Mucosa of descending colon (tissue), 3 donors: ENCODE results near the gene PHAF1. TPM values are rescaled to one million over a fixed set of nuclear protein-coding genes. Genes with fewer than 3 reads are reported as not detected.

Experiments used
- ATAC-seq: fragments of 200-7000 bp; cut with Tn5 transposase; one replicate; pipeline ENCODE4 v1.9.1; 2020; ENCODE audit warnings: mild to moderate bottlenecking, moderate library complexity
- DNase-seq, 3 donors: peaks; one replicate each; pipeline ENCODE4 v3.0.0-alpha.2; 2020
- H3K36me3 ChIP-seq: fragments of 200-600 bp; one replicate; pipeline ENCODE4 v1.8.0; 2021; ENCODE audit warnings: low read depth, mild to moderate bottlenecking
- H3K4me1 ChIP-seq: fragments of 200-600 bp; one replicate; pipeline ENCODE4 v1.8.0; 2021; ENCODE audit warnings: low read depth, mild to moderate bottlenecking
- H3K4me3 ChIP-seq: fragments of 200-600 bp; one replicate; pipeline ENCODE4 v1.8.0; 2021; ENCODE audit warnings: mild to moderate bottlenecking
- H3K9me3 ChIP-seq: fragments of 200-600 bp; one replicate; pipeline ENCODE4 v1.8.0; 2021; ENCODE audit warnings: mild to moderate bottlenecking
- intact Hi-C, 2 donors: fragments of 100-400 bp; cut with DNase I in 1 of 2; cut with micrococcal nuclease in 1 of 2; formaldehyde crosslinking; loops; one replicate each; pipeline versions ENCODE4 v1.11.0 to v1.11.1; 2022; cut with DNase I, micrococcal nuclease
- total RNA-seq, 3 donors: library from RNA; stranded (reverse); fragmentation: NEBNext Ultra II Directional in 2 of 3; extraction: Animal tissue kit (Norgen Biotek cat#: 25700) in 2 of 3; gene quantifications; one replicate each; pipeline versions ENCODE4 v1.2.1 to v1.2.4, GENCODE V29; 2021 to 2023
- TF ChIP-seq, protein P1 (sequence below): fragments of 200-600 bp; IDR thresholded peaks from one replicate; pipeline ENCODE4 v1.8.0; 2022; ENCODE audit warnings: antibody characterized with exemption, mild to moderate bottlenecking
- donor health status: DM: no; HTN: no; CAD: no; lungs with moderate emphysema.
- donor health status: DM: no; HTN: no; CAD: no.
- donor health status: DM: no; HTN: yes; CAD: no.

PHAF1 gene
- total RNA-seq, 3 donors from 2014 or later, result 13.3 to 15.7 (median 13.6) TPM

DNA sequence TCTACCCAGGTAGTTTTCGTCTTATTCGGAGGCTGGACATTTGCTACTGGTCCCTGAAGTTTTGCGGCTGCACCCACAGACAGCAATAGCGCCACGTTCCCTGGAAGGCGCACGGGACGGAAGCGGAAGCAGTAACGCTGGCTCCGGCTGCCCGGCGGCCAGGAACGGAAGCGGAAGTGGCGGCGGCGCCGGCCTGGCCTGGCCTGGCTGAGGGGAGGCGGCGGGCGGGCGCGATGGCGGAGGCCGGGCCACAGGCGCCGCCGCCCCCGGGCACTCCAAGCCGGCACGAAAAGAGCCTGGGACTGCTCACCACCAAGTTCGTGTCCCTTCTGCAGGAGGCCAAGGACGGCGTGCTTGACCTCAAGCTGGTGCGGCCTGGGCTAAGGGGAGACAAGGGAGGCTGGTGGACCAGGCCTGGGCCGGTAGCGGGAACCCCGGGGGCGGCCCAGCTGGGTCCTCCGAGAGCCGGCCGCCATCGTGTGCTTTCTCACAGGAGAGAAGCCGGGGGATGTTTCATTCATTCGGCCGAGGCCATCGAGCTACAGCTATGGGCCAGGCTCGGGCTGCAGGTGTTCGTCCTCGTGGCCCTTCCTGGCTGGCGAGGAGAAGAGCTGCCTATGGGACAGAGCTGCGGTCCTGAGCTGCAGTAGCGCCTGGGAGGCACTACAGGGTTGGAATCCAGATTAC is 82.4 kb downstream of the PHAF1 start, which contains the start of gene E2F4:
TSS of gene E2F4 (plus strand) at position 161 of the 687 bp plus-strand sequence. CDS start at position 234, 73 bp downstream.
- ATAC-seq, result peak; percentile 97
- Histone ChIP-seq H3K4me1 (peaks cover 24% of the 10 kb centered on the region), H3K36me3 (peaks cover 8% of the 10 kb centered on the region), H3K9me3 (no peaks in the 10 kb centered on the region), H3K4me3 (peak within 1 kb of the TSS; percentile 93)
- intact Hi-C loops, result no loop called here
- peak; percentile 91 to 94 (median 94) for DNase-seq
- TF ChIP-seq, protein P1, sequence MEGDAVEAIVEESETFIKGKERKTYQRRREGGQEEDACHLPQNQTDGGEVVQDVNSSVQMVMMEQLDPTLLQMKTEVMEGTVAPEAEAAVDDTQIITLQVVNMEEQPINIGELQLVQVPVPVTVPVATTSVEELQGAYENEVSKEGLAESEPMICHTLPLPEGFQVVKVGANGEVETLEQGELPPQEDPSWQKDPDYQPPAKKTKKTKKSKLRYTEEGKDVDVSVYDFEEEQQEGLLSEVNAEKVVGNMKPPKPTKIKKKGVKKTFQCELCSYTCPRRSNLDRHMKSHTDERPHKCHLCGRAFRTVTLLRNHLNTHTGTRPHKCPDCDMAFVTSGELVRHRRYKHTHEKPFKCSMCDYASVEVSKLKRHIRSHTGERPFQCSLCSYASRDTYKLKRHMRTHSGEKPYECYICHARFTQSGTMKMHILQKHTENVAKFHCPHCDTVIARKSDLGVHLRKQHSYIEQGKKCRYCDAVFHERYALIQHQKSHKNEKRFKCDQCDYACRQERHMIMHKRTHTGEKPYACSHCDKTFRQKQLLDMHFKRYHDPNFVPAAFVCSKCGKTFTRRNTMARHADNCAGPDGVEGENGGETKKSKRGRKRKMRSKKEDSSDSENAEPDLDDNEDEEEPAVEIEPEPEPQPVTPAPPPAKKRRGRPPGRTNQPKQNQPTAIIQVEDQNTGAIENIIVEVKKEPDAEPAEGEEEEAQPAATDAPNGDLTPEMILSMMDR, result no peak

DNA sequence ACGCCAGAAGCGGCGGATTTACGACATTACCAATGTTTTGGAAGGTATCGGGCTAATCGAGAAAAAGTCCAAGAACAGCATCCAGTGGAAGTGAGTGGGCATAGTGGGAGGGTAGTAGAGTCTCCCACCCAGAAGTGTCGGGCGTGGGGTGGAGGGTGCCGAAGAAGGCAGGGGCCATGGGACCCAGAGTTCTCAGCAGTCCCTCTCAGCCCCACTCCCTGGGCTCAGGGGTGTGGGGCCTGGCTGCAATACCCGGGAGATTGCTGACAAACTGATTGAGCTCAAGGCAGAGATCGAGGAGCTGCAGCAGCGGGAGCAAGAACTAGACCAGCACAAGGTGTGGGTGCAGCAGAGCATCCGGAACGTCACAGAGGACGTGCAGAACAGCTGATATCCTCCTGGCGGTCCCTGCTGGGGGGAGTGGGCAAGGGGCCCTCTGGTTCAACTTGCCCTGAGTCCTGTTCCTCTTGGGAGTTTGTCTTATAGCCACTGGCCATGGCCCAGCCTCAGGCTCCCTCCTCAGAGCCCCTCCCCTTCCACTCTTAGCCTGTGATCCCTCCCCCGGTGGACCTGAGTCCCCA is 83.1 kb downstream of the PHAF1 start:
- no peak for DNase-seq
- Histone ChIP-seq H3K9me3 (no peaks in the 10 kb centered on the region), H3K36me3 (peaks cover 14% of the 10 kb centered on the region), H3K4me3 (peak overlapping the region; percentile 93), H3K4me1 (peaks cover 27% of the 10 kb centered on the region)
- ATAC-seq, result no peak
- intact Hi-C loops, result no loop called here
- TF ChIP-seq, protein P1, result no peak

DNA sequence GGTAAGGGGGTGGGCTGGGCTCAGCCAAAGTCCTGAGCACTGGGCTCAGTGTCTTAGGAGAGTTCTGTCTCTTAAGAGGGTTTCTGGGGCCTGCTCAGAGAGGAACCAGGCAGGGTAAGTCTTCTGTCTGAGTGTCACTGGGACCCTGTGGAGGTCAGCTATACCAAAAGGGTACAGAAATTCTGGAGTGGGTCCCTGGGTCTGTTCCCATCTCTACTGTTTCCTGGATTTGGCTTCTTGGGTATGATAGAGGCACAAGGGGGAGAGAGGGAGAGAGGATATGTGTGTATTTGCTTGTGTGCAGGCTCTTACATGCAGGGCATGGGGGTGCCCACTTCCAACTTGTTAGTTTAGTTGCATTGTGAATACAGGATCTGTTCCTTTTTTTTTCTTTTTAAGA is 83.8 kb downstream of the PHAF1 start:
- TF ChIP-seq, protein P1, result no peak
- intact Hi-C loops, result no loop called here
- DNase-seq, result no peak
- H3K4me3 ChIP-seq, result no peak overlapping the region
- ATAC-seq, result no peak
- no peaks in the 10 kb centered on the region for H3K9me3 ChIP-seq
- H3K36me3 ChIP-seq, result peaks cover 14% of the 10 kb centered on the region
- peaks cover 34% of the 10 kb centered on the region for H3K4me1 ChIP-seq

DNA sequence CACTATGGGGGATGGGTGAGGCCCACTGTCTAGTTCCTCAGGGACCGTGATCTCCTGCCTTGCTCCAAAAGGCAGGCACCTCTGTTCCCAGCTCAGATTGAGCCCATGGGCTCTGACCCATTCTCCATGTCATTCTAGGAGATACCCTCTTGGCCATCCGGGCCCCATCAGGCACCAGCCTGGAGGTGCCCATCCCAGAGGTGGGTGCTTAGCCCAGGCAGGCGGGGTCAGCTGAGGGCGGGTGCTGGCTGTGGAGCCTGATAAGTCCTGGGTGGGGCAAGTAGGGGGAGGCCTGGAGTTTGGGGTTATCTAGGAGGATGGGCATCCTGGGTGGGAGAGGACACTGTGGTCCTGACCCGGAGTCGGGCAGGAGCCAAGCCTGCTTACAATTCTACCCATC is 84.5 kb downstream of the PHAF1 start:
- Histone ChIP-seq H3K9me3 (no peaks in the 10 kb centered on the region), H3K4me1 (peaks cover 39% of the 10 kb centered on the region), H3K4me3 (no peak overlapping the region), H3K36me3 (peaks cover 14% of the 10 kb centered on the region)
- ATAC-seq, result no peak
- TF ChIP-seq, protein P1, result no peak
- intact Hi-C loops, result no loop called here
- no peak for DNase-seq

DNA sequence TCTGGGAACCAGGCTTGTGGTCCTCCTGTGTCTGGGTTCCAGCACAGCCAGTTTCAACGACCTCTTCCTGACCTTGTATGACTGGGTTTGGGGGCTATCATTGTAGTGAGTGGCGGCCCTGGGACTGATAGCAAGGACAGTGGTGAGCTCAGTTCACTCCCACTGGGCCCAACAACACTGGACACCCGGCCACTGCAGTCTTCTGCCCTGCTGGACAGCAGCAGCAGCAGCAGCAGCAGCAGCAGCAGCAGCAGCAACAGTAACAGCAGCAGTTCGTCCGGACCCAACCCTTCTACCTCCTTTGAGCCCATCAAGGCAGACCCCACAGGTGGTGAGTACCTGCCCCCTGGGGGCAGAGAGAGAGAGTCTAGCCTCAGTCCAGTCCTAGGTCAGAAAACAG is 85.9 kb downstream of the PHAF1 start:
- no peak for ATAC-seq
- peaks cover 45% of the 10 kb centered on the region for H3K4me1 ChIP-seq
- intact Hi-C loops, result no loop called here
- no peak for DNase-seq
- H3K36me3 ChIP-seq, result peaks cover 14% of the 10 kb centered on the region
- no peak overlapping the region for H3K4me3 ChIP-seq
- TF ChIP-seq, protein P1, result no peak
- no peaks in the 10 kb centered on the region for H3K9me3 ChIP-seq
